ENCODE data around the gene PXMP4. TPM values are rescaled to one million over a fixed set of nuclear protein-coding genes. Genes with fewer than 3 reads are reported as not detected.
A peak's percentile ranks its signal among the peaks of the same experiment; 100 is the strongest.

PXMP4 gene
- total RNA-seq, 1 donor from 2014 or later: 3.5 TPM

DNA sequence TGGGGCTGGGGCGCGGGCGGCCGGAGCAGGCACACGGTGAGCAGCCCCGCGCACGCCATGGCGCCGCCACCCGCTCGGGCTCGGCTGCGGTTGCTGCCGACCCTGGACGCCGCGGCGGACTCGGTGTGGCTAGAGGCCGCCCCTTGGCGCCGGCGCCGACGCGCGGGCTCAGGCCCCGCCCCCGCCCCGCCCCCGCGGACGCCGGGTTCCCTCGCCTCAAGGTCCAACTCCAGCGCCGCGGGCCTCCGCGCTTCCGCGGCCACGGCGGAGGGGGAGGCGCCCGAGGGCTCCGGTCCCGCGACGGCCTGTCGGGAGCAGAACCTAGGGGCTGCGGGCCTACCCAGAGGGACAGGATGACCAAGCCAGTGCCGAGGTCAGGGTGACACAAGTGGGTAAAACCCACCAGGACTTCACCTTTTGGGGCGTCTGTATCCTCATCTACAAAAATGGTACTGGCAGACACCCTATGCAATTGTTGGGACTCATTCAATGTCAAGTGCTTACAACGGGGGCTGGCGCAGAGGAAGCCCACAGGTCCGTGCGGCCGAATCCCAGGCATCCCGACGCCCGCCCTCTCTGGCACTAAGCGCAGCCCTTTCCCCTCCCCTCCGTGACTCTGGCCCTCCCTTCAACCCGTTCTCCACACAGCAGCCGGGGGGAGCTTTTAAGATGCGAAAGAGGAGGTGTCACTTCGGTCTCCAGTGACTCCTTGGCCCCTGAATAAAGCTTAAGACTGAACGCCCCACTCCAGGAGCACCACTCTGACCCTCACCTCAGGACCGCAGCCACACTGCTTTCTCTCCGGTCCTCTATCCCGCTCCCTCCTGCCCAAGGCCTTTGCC lies 45.6 kb downstream of the PXMP4 start, which contains the start of gene NECAB3:
TSS of gene NECAB3 (minus strand) at position 135 of the 842 bp plus-strand sequence. CDS start at position 59, 76 bp downstream.
- Mint-ChIP-seq H3K9me3 (no peaks in the 10 kb centered on the region), H3K4me1 (peaks cover 40% of the 10 kb centered on the region), H3K4me3 (peak within 1 kb of the TSS; percentile 87), H3K36me3 (peaks cover 13% of the 10 kb centered on the region), H3K27ac (peak within 1 kb of the TSS; percentile 62), H3K27me3 (ENCODE audit: insufficient read depth, low read depth) (peaks cover 8% of the 10 kb centered on the region)
- no peaks in the 10 kb centered on the region for H3K79me2 ChIP-seq (ENCODE audit: low read depth)
- H3K9me3 ChIP-seq (ENCODE audit: low read depth): no peaks in the 10 kb centered on the region
- peaks cover 23% of the 10 kb centered on the region for H3K4me1 ChIP-seq
- TF ChIP-seq EZH2phosphoT487 (IDR thresholded peaks at IDR 0.05): no peak
- TF ChIP-seq EZH2 (IDR thresholded peaks at IDR 0.05): no peak
- TF ChIP-seq, protein P1, sequence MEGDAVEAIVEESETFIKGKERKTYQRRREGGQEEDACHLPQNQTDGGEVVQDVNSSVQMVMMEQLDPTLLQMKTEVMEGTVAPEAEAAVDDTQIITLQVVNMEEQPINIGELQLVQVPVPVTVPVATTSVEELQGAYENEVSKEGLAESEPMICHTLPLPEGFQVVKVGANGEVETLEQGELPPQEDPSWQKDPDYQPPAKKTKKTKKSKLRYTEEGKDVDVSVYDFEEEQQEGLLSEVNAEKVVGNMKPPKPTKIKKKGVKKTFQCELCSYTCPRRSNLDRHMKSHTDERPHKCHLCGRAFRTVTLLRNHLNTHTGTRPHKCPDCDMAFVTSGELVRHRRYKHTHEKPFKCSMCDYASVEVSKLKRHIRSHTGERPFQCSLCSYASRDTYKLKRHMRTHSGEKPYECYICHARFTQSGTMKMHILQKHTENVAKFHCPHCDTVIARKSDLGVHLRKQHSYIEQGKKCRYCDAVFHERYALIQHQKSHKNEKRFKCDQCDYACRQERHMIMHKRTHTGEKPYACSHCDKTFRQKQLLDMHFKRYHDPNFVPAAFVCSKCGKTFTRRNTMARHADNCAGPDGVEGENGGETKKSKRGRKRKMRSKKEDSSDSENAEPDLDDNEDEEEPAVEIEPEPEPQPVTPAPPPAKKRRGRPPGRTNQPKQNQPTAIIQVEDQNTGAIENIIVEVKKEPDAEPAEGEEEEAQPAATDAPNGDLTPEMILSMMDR (IDR thresholded peaks at IDR 0.05): no peak
- H3K4me2 ChIP-seq: peak within 1 kb of the TSS; percentile 97
- no peaks in the 10 kb centered on the region for H3K27me3 ChIP-seq
- H3K9ac ChIP-seq: peak within 1 kb of the TSS; percentile 55
- peak within 1 kb of the TSS; percentile 74 for H3K4me3 ChIP-seq
- H2AFZ ChIP-seq (replicated peaks): peak within 1 kb of the TSS; percentile 56
- peak; percentile 94 for DNase-seq (ENCODE audit: low spot score)
- H3K36me3 ChIP-seq: no peaks in the 10 kb centered on the region
- H3K27ac ChIP-seq: no peak within 1 kb of the TSS
- H4K20me1 ChIP-seq (ENCODE audit: low read depth): peaks cover 45% of the 10 kb centered on the region
- H3F3A ChIP-seq (ENCODE audit: low read depth): peaks cover 27% of the 10 kb centered on the region

DNA sequence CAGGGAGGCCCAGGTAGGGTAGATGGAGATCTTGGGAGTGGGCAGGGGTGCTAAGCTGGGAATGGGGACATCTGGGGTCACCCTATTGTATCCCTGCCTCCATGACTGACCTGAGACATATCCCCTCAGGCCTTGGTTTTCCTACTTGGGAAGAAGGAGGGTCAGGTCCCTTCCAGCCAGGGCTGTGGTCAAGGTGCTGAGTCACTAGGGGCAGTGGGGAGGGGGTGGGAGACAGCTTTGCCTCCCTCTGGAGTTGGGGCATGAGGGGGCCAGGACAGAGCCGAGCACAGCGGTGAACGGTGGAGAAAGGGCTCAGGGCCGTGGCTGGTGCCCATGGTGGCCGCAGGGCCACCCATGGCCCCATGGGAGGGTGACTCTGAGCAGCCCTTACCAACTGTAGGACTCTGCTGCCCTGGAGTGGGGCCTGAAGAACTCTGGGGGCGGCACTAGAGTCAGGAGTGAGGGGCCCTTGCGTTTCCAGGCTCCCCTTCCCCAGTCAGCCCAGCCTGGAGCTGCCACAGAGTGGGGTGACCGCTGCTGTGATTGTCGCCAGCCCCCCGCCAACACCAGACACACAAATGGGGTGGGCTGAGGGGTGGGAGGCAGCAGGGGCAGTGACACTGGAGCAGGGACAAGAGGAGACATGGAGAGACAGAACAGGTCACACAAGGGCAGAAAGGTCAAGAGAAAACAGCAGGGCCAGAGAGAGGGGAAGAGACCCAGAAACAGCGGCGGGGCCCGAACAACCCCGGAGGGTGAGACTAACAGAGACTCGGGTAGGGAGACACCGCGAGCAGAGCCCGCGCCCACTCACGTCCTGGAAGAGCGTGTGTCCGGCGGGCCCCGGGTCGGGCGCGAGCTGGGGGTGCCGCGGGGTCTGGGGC lies 46.5 kb downstream of the PXMP4 start:
- Histone ChIP-seq H4K20me1 (ENCODE audit: low read depth) (peaks cover 40% of the 10 kb centered on the region), H3K4me1 (peaks cover 23% of the 10 kb centered on the region), H3K36me3 (no peaks in the 10 kb centered on the region), H3K27ac (no peak overlapping the region), H3K4me3 (peak overlapping the region; percentile 74), H3F3A (ENCODE audit: low read depth) (peaks cover 27% of the 10 kb centered on the region), H2AFZ (replicated peaks) (peak overlapping the region; percentile 56), H3K9ac (peak overlapping the region; percentile 55), H3K79me2 (ENCODE audit: low read depth) (no peaks in the 10 kb centered on the region), H3K27me3 (no peaks in the 10 kb centered on the region), H3K4me2 (peak overlapping the region; percentile 97), H3K9me3 (ENCODE audit: low read depth) (no peaks in the 10 kb centered on the region)
- Mint-ChIP-seq H3K27ac (no peak overlapping the region), H3K36me3 (peaks cover 12% of the 10 kb centered on the region), H3K9me3 (no peaks in the 10 kb centered on the region), H3K4me1 (peaks cover 36% of the 10 kb centered on the region), H3K27me3 (ENCODE audit: insufficient read depth, low read depth) (peaks cover 8% of the 10 kb centered on the region), H3K4me3 (peak overlapping the region; percentile 87)
- TF ChIP-seq, protein P1 (IDR thresholded peaks at IDR 0.05): no peak
- TF ChIP-seq EZH2 (IDR thresholded peaks at IDR 0.05) (no peak), EZH2phosphoT487 (IDR thresholded peaks at IDR 0.05) (no peak)
- DNase-seq (ENCODE audit: low spot score): no peak

DNA sequence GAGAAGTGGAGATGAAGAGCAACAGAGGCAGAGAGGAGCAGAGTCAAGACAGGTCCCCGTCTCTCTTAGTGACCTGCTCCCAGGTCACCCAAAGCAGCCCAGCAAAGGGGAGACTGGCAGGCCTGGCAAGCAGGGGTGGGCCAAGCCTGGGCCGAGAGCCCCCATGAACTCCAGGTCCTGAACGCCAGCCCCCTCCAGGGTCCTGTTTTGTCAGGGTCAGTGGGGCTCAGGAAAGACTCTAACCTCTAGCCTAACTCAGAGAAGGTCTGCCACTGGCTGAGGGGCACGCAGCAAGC lies 47.0 kb downstream of the PXMP4 start:
- no peaks in the 10 kb centered on the region for H3K79me2 ChIP-seq (ENCODE audit: low read depth)

More for the DNA sequence above, 47.0 kb downstream of the PXMP4 start:
- Mint-ChIP-seq H3K9me3 (no peaks in the 10 kb centered on the region), H3K4me1 (peaks cover 36% of the 10 kb centered on the region), H3K4me3 (peak overlapping the region; percentile 87), H3K27ac (peak overlapping the region; percentile 14), H3K27me3 (ENCODE audit: insufficient read depth, low read depth) (peaks cover 8% of the 10 kb centered on the region), H3K36me3 (peaks cover 16% of the 10 kb centered on the region)
- Histone ChIP-seq H3K27me3 (no peaks in the 10 kb centered on the region), H3K27ac (no peak overlapping the region), H3K4me1 (peaks cover 23% of the 10 kb centered on the region), H3K36me3 (no peaks in the 10 kb centered on the region), H3F3A (ENCODE audit: low read depth) (peaks cover 27% of the 10 kb centered on the region), H3K9ac (no peak overlapping the region), H4K20me1 (ENCODE audit: low read depth) (peaks cover 36% of the 10 kb centered on the region), H3K9me3 (ENCODE audit: low read depth) (no peaks in the 10 kb centered on the region), H2AFZ (replicated peaks) (no peak overlapping the region), H3K4me3 (peak overlapping the region; percentile 74), H3K4me2 (peak overlapping the region; percentile 97)
- TF ChIP-seq, protein P1 (IDR thresholded peaks at IDR 0.05): no peak
- TF ChIP-seq EZH2 (IDR thresholded peaks at IDR 0.05) (no peak), EZH2phosphoT487 (IDR thresholded peaks at IDR 0.05) (no peak)
- DNase-seq (ENCODE audit: low spot score): no peak

All from neural progenitor cell (in vitro differentiated cells).